Activated CD8-positive, alpha-beta memory T cell treated with anti-CD3 and anti-CD28 coated beads, Interleukin-2, amount 50 U/mL, for 48 hours (primary cell): ENCODE data around the gene TLX1.
"Not testable (repeated sequence)": the region's sequence is repeated elsewhere in the genome, so short reads cannot be mapped to it uniquely, and the experiment has no call there.

Experiments
- DNase-seq: peaks from one replicate; pipeline ENCODE4 v3.0.0-alpha.2; 2020

The TLX1 gene

GRCh38 chr10:101154506-101154905 lies 23.4 kb downstream of the TLX1 start:
- DNase-seq: not testable (repeated sequence)

- no peak for DNase-seq
These were observed 24.8 kb downstream of the TLX1 start for GRCh38 chr10:101155896-101156295.

GRCh38 chr10:101157756-101158458 lies 26.8 kb downstream of the TLX1 start:
- DNase-seq: no peak

- no peak for DNase-seq
These were observed 27.5 kb downstream of the TLX1 start for GRCh38 chr10:101158459-101159058.

- peak; percentile 85 for DNase-seq
These were observed 30.6 kb downstream of the TLX1 start for GRCh38 chr10:101161494-101162299.

GRCh38 chr10:101162677-101163076 lies 31.6 kb downstream of the TLX1 start:
- no peak for DNase-seq

- no peak for DNase-seq
These were observed 32.9 kb downstream of the TLX1 start for GRCh38 chr10:101164020-101164419.

- no peak for DNase-seq
These were observed 34.6 kb downstream of the TLX1 start for GRCh38 chr10:101165736-101166135.

- DNase-seq: no peak
These were observed 35.3 kb downstream of the TLX1 start for GRCh38 chr10:101166430-101166829.

- no peak for DNase-seq
These were observed 41.6 kb downstream of the TLX1 start for GRCh38 chr10:101172741-101173140.

GRCh38 chr10:101174319-101174718 lies 43.2 kb downstream of the TLX1 start:
- DNase-seq: no peak

GRCh38 chr10:101176577-101176976 lies 45.5 kb downstream of the TLX1 start:
- no peak for DNase-seq

- DNase-seq: no peak
These were observed 51.8 kb downstream of the TLX1 start for GRCh38 chr10:101182936-101183335.

- DNase-seq: no peak
These were observed 52.5 kb downstream of the TLX1 start for GRCh38 chr10:101183458-101184183.
